ENCODE results near the gene KIRREL1.

The KIRREL1 gene

GRCh38 chr1:157993147-157993917, at the start of gene KIRREL1:
Gene KIRREL1, plus strand, starts transcription at chr1:157993645. Its CDS starts 32 bp downstream, at chr1:157993677.
- no peak for DNase-seq

- DNase-seq = no peak
Observed at GRCh38 chr1:157944663-157945280, 48.7 kb upstream of the KIRREL1 start.

GRCh38 chr1:157948312-157949073, 45.0 kb upstream of the KIRREL1 start:
- peak in 1 of 2 experiments; percentile 4 for DNase-seq

GRCh38 chr1:157949074-157949354, 44.4 kb upstream of the KIRREL1 start:
- no peak for DNase-seq

- no peak for DNase-seq
Observed at GRCh38 chr1:157951230-157951629, 42.2 kb upstream of the KIRREL1 start.

- no peak for DNase-seq
Observed at GRCh38 chr1:157952601-157953000, 40.8 kb upstream of the KIRREL1 start.

GRCh38 chr1:157955221-157955620, 38.2 kb upstream of the KIRREL1 start:
- DNase-seq = no peak

GRCh38 chr1:157955857-157956256, 37.6 kb upstream of the KIRREL1 start:
- DNase-seq = no peak

- no peak for DNase-seq
Observed at GRCh38 chr1:157956732-157957131, 36.7 kb upstream of the KIRREL1 start.

GRCh38 chr1:157958263-157958662, 35.2 kb upstream of the KIRREL1 start:
- DNase-seq = no peak

GRCh38 chr1:157959750-157960149, 33.7 kb upstream of the KIRREL1 start:
- no peak for DNase-seq

GRCh38 chr1:157960773-157961172, 32.7 kb upstream of the KIRREL1 start:
- DNase-seq = no peak

- DNase-seq = no peak
Observed at GRCh38 chr1:157961805-157962762, 31.4 kb upstream of the KIRREL1 start.

GRCh38 chr1:157963713-157964112, 29.7 kb upstream of the KIRREL1 start:
- DNase-seq = peak; percentile 40 to 45

- DNase-seq = no peak
Observed at GRCh38 chr1:157965584-157965983, 27.9 kb upstream of the KIRREL1 start.

GRCh38 chr1:157966031-157966537, 27.4 kb upstream of the KIRREL1 start:
- DNase-seq = no peak

- DNase-seq = no peak
Observed at GRCh38 chr1:157967205-157967604, 26.2 kb upstream of the KIRREL1 start.

GRCh38 chr1:157968508-157968907, 24.9 kb upstream of the KIRREL1 start:
- DNase-seq = peak in 1 of 2 experiments; percentile 8

GRCh38 chr1:157968946-157969345, 24.5 kb upstream of the KIRREL1 start:
- no peak for DNase-seq

- DNase-seq = no peak
Observed at GRCh38 chr1:157969697-157970485, 23.6 kb upstream of the KIRREL1 start.

GRCh38 chr1:157971769-157972168, 21.7 kb upstream of the KIRREL1 start:
- DNase-seq = no peak
